Heart left ventricle (tissue), 13 donors: Measurements from ENCODE around the gene THBD.

Experiments
- POLR2A ChIP-seq, 2 donors: fragments of 450-650 bp; IDR thresholded peaks; one replicate each; pipeline ENCODE4 v1.6.1; 2017; ENCODE audit warnings: antibody characterized with exemption in 2 of 2, mild to moderate bottlenecking in 2 of 2, moderate library complexity in 2 of 2
- TF ChIP-seq, protein P1 (sequence below), 12 donors: fragments of 200-600 bp; sonication (generic) in 4 of 12; IDR thresholded peaks; one replicate each; pipeline versions ENCODE4 v1.5.0 to v1.8.0; 2018 to 2022; ENCODE audit warnings: antibody characterized with exemption in 12 of 12, mild to moderate bottlenecking in 5 of 12
- donor health status: ischemic (EF 13 %, LVEDD 7.1; RV severe dilation, severe dysfunction).
- donor health status: DM: no; HTN: yes; CAD: no.
- donor health status: DM: no; HTN: no; CAD: no.
- donor health status: ischemic (EF 25% LVEDD 6.9; RV normal size, moderate dysfunction).
- donor health status: ischemic (EF 25% LVEDD 5.7; RV mildly dilated, moderate dysfunction).
- donor health status: ischemic (EF 35%, LVEDD 5.7; RV mildly dilated, moderate dysfunction).
- donor health status: nonischemic (EF 11% LVEDD 7.7; RV severe dilation, severe dysfunction).
- donor health status: DM: yes; HTN: yes; CAD: no.
- donor health status: PGD.
- donor health status: ischemic (EF 29% LVEDD 5.4; RV normal size, mild dysfunction).
- donor health status: nonischemic (EF 23%, LVEDD 6.1; RV moderate dilation, normal function).

DNA sequence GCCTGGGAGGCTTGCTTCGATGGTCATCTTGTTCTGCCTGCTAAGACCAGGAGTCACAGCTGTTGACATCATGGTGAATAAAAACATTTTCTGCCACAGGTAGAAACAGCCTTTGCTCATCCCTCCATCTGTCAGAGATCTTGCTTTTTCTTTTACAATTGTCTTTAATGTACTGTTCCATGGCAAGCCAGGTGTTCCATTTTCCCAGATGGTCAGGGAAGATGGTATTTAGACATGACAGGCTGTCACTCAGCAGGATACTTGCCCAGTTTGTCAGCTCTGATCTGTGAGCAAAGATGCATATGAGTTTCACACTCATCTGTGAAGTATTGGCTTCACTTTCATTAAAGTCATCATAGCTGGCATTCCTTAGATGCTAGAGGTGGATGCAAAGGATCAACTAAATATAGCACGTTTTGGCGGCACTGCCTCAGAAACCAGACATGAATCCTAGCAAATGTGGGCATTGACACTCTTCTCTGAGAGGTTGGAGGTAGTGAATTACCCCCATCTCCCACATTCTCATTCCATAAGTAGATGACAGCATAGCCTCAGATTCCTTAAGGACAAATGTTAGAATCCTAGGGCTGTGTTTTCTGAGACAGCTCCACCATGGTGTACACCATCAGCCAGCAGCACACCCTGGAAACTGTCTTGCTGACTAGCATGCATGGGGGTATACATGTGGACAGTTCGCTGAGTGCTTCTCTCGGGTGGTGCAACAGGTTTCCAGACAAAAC lies 10.2 kb downstream of the THBD start:
- TF ChIP-seq, protein P1, sequence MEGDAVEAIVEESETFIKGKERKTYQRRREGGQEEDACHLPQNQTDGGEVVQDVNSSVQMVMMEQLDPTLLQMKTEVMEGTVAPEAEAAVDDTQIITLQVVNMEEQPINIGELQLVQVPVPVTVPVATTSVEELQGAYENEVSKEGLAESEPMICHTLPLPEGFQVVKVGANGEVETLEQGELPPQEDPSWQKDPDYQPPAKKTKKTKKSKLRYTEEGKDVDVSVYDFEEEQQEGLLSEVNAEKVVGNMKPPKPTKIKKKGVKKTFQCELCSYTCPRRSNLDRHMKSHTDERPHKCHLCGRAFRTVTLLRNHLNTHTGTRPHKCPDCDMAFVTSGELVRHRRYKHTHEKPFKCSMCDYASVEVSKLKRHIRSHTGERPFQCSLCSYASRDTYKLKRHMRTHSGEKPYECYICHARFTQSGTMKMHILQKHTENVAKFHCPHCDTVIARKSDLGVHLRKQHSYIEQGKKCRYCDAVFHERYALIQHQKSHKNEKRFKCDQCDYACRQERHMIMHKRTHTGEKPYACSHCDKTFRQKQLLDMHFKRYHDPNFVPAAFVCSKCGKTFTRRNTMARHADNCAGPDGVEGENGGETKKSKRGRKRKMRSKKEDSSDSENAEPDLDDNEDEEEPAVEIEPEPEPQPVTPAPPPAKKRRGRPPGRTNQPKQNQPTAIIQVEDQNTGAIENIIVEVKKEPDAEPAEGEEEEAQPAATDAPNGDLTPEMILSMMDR (IDR thresholded peaks at IDR 0.05), result no peak
- TF ChIP-seq POLR2A (IDR thresholded peaks at IDR 0.05), result no peak
